ENCODE data around the gene ATP6V1F. TPM values are rescaled to one million over a fixed set of nuclear protein-coding genes. Genes with fewer than 3 reads are reported as not detected.

ATP6V1F gene
- total and polyA plus RNA-seq, 12 donors = 96.7 to 189 (median 125) TPM

DNA sequence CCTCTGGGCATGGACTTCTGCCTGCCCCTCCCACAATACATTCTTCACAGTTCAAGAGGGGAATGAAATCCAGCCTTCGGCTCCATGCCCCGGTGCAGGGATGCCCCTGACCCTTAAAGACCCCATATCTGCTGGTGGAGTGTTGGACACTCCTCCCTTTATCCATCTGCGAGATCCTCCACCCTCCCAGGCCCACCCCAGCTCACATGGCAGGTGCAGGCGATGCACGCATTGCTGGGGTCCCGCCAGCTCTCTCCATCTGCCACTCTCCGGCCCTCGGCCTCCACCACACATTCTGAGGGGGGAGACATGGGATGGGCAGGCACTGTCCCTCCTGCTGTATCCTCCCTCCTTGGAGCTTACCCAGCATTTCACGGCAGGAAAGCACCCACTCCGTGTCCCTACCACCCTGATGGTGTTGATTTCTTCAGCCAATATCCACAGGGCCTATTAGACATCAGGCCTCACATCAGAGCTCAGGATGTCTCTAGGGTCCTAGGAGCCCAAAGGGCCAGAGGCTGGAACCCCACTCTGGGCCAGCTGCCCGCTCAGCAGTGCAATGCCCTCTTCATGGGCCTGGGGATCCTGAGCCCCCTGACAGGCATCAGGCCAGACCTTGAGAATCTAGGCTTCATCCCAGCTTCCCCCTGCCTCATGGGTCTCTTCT lies 18.3 kb downstream of the ATP6V1F start:
- no peak for TF ChIP-seq CTCF (IDR thresholded peaks at IDR 0.05)
- H3K4me3 ChIP-seq = no peak overlapping the region
- no peaks in the 10 kb centered on the region for H3K36me3 ChIP-seq
- no peak for ATAC-seq
- DNase-seq = no peak
- peaks cover 0 to 15% (median 0%) of the 10 kb centered on the region in 9 donors for H3K4me1 ChIP-seq
- no peaks in the 10 kb centered on the region for H3K27me3 ChIP-seq
- H3K9me3 ChIP-seq = no peaks in the 10 kb centered on the region
- 72 to 85% methylated on average over 11 of the region's 11 CpGs for WGBS, 2 donors
- intact Hi-C loops (cut with DNase I) = loop anchor here in 9 of 10 donors (5.0 to 10.0 kb wide), 7 partner anchors 86 to 409 kb away; partner anchors contain the start of genes CCDC136 (in 1 of the 9) and METTL2B (in 1 of the 9)
- H3K27ac ChIP-seq = no peak overlapping the region

- peaks cover 0 to 2% (median 0%) of the 10 kb centered on the region in 7 donors for H3K27me3 ChIP-seq
- H3K4me1 ChIP-seq = peaks cover 0 to 15% (median 0%) of the 10 kb centered on the region in 9 donors
- H3K4me3 ChIP-seq = no peak overlapping the region
- TF ChIP-seq CTCF (IDR thresholded peaks at IDR 0.05) = no peak
- ATAC-seq (no peak), DNase-seq (no peak)
- WGBS, 2 donors = 84% methylated on average over 10 of the region's 10 CpGs
- H3K9me3 ChIP-seq = no peaks in the 10 kb centered on the region
- H3K36me3 ChIP-seq = no peaks in the 10 kb centered on the region
- H3K27ac ChIP-seq = no peak overlapping the region
- intact Hi-C loops (cut with DNase I) = loop anchor here in 9 of 10 donors (5.0 to 10.0 kb wide), 7 partner anchors 87 to 409 kb away; partner anchors contain the start of genes CCDC136 (in 1 of the 9) and METTL2B (in 1 of the 9)
These were observed 18.9 kb downstream of the ATP6V1F start for GRCh38 chr7:128881458-128882125.

DNA sequence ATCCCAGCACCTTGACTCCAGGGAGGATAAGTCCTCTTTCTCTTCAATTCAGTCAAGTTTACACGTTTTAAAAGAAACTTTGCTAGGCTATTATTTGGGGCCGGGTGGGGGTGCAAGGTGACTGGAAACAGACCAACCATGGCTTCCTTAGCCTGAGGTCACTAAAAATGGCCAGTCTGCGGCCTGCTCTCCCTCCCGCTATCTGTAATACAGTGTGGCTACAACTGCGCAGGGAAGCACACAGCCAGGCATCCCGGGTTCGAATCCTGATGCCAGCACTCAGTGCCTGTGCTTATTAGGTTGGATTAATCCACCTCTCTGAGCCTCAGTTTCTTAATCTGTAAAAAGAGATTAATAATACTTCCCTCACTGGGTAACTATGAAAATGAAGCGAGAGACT lies 19.5 kb downstream of the ATP6V1F start:
- Histone ChIP-seq H3K9me3 (no peaks in the 10 kb centered on the region), H3K27me3 (peaks cover 0 to 3% (median 0%) of the 10 kb centered on the region in 7 donors), H3K27ac (no peak overlapping the region), H3K4me3 (no peak overlapping the region), H3K36me3 (no peaks in the 10 kb centered on the region), H3K4me1 (peaks cover 0 to 15% (median 0%) of the 10 kb centered on the region in 9 donors)
- no peak for DNase-seq
- no peak for ATAC-seq
- 89 to 92% methylated on average over 8 of the region's 8 CpGs for WGBS, 2 donors
- no peak for TF ChIP-seq CTCF (IDR thresholded peaks at IDR 0.05)
- intact Hi-C loops (cut with DNase I) = loop anchor here in 9 of 10 donors (5.0 to 10.0 kb wide), 7 partner anchors 87 to 410 kb away; partner anchors contain the start of genes CCDC136 (in 1 of the 9) and METTL2B (in 1 of the 9)

DNA sequence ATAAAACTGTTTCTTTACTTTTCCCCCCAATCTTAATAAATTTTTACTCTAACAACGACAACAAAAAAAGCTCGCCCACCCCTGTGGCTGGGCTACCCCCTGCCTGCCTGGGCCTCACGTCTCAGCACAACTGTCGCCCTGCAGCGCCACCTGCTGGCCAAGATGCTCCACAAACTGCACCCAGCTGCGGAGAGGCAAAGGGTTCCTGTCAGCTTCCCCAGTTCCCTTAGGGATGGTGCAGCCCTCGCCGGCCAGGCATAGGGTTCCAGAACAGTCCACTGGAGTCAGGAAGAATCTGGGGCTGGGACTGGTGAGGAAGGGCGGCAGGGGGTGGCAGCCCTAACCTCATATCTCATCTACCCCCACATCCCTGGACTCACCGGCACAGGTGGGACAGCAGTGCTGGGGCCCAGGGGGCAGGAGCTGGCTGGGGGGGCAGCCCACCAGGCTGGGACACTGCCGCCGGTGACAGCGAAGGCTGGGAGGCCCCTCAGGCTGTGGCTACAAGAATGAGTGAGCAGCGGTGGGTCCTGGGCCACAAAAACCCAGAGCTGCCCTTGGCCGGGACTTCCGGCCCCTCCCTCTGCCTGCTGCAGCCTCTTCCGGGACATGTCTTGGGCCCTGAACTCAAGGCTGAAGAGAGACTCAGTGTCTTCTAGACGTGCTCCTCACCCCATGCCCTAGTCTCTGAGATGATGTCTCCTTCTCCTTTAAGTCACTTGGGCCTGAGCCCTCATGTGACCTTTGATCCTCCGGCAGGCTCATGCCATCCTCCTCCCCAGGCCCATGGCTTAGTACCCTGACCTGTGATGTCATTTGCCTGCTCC lies 21.2 kb downstream of the ATP6V1F start:
- DNase-seq (peak; percentile 82 to 87), ATAC-seq (peak; percentile 52 to 79 (median 60))
- Histone ChIP-seq H3K36me3 (no peaks in the 10 kb centered on the region), H3K4me1 (peaks cover 0 to 15% (median 0%) of the 10 kb centered on the region in 9 donors), H3K27me3 (peaks cover 0 to 3% (median 0%) of the 10 kb centered on the region in 7 donors), H3K4me3 (peak overlapping the region in 1 of 10 donors; percentile 33), H3K9me3 (no peaks in the 10 kb centered on the region), H3K27ac (no peak overlapping the region)
- WGBS, 2 donors = 42 to 53% methylated on average over 19 of the region's 19 CpGs
- TF ChIP-seq CTCF (IDR thresholded peaks at IDR 0.05) = peak; percentile 86 to 97 (median 95)
- intact Hi-C loops (cut with DNase I) = loop anchor here in 9 of 10 donors (5.0 to 10.0 kb wide), 7 partner anchors 89 to 412 kb away; partner anchors contain the start of genes CCDC136 (in 1 of the 9) and METTL2B (in 1 of the 9)

Measured in heart right ventricle (tissue), 16 donors.